ENCODE measurements around the gene ZNF385C. TPM values are rescaled to one million over a fixed set of nuclear protein-coding genes. Genes with fewer than 3 reads are reported as not detected.

ZNF385C gene
- total RNA-seq, 2 experiments from 2014 or later = not detected

DNA sequence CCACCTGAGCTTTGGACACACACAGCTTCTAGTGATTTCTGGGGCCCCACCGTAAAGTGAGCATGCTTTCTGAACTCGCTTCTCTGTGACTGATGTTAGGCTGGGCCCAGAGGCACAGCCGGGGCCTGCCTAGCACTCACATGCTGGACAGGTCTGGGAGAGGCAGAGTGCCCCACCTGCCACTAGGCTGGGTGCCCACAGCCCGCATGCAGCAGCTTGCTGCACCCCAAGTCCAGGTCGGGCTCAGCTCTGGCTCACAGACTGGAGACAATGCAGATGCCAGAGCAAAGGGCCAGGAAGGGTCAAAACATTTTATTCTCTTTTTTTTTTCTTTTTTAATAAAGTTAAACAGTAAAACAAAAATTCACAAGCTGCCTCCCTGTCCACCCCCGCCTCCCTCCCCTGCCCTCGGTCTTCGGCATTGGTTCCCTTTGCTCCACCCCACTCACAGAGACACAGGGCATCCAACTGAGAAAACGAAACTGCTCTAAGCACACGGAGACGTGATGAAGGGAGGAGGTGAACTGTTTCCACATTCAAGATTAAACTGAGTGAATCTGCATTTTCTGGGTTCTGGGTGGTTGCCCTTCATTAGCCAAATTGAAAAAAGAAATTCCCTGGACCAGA is 122.0 kb downstream of the ZNF385C start:
- no peaks in the 10 kb centered on the region for H3K9me3 Mint-ChIP-seq
- H3K4me1 Mint-ChIP-seq = peaks cover 14% of the 10 kb centered on the region
- DNase-seq = no peak
- H3K27ac Mint-ChIP-seq = peak overlapping the region; percentile 54
- H3K36me3 Mint-ChIP-seq (ENCODE audit: low read depth) = peaks cover 60% of the 10 kb centered on the region
- no peaks in the 10 kb centered on the region for H3K27me3 Mint-ChIP-seq
- ChIA-PET CTCF (interaction anchor here (0.6 to 1.6 kb wide), 4 partner anchors 8 to 205 kb away, joined by 3 to 4 read pairs (median 3); partner anchors contain the start of gene KCNH4), POLR2A (no interaction called here)
- no peak overlapping the region for H3K4me3 Mint-ChIP-seq

Other genes with a start within 250 kb of the ZNF385C start
- gene KLHL11, start 233.1 kb downstream of the ZNF385C start, total RNA-seq = 10 to 100 TPM; 13.2 to 13.9 TPM
- 100 to 1,000 TPM; 143 to 150 TPM for gene ACLY, start 179.5 kb downstream of the ZNF385C start, total RNA-seq
- under 1 TPM; 0.40 to 0.42 TPM for gene ODAD4, start 167.9 kb downstream of the ZNF385C start, total RNA-seq
- gene CNP, start 131.7 kb downstream of the ZNF385C start, total RNA-seq = 10 to 100 TPM; 81.2 to 97.5 TPM
- gene DNAJC7, start 81.0 kb downstream of the ZNF385C start, total RNA-seq = 10 to 100 TPM; 93.3 to 94.8 TPM
- 10 to 100 TPM; 23.3 to 25.5 TPM for gene NKIRAS2, start 78.4 kb downstream of the ZNF385C start, total RNA-seq
- gene C17orf113, start 47.9 kb downstream of the ZNF385C start, total RNA-seq = under 1 TPM in 1 of 2 experiments, not detected in 1; 0.04 TPM
- 10 to 100 TPM; 52.4 to 54.3 TPM for gene DHX58, start 14.2 kb upstream of the ZNF385C start, total RNA-seq
- 10 to 100 TPM; 47.9 to 48.3 TPM for gene KAT2A, start 22.9 kb upstream of the ZNF385C start, total RNA-seq
- not detected for gene HSPB9, start 24.3 kb upstream of the ZNF385C start, total RNA-seq
- 100 to 1,000 TPM in 1 of 2 experiments, 10 to 100 TPM in 1; 97.1 to 108 TPM for gene RAB5C, start 56.5 kb upstream of the ZNF385C start, total RNA-seq
- under 1 TPM; 0.15 to 0.17 TPM for gene KCNH4, start 82.7 kb upstream of the ZNF385C start, total RNA-seq
- not detected for gene HCRT, start 87.0 kb upstream of the ZNF385C start, total RNA-seq
- gene GHDC, start 96.0 kb upstream of the ZNF385C start, total RNA-seq = 10 to 100 TPM; 15.3 to 15.5 TPM
- gene STAT5B, start 177.9 kb upstream of the ZNF385C start, total RNA-seq = 100 to 1,000 TPM; 150 to 164 TPM
- gene STAT5A, start 190.0 kb upstream of the ZNF385C start, total RNA-seq = 100 to 1,000 TPM in 1 of 2 experiments, 10 to 100 TPM in 1; 99.5 to 108 TPM